ENCODE data around the gene NR2C2AP.

NR2C2AP gene

GRCh38 chr19:19211499-19212420, 8.5 kb upstream of the NR2C2AP start, which contains the start of gene NCAN:
TSS of gene NCAN (plus strand) at chr19:19211958. CDS start at chr19:19216954, 4,996 bp downstream.
- no peak for DNase-seq (ENCODE audit: low read depth)
- H3K4me3 ChIP-seq (ENCODE audit: control insufficient read depth, low read depth, low read length): no peak within 1 kb of the TSS

GRCh38 chr19:19209372-19209771, 6.2 kb upstream of the NR2C2AP start:
- no peak for DNase-seq (ENCODE audit: low read depth)
- TF ChIP-seq CTCF (conservative IDR thresholded peaks at IDR 0.05; ENCODE audit: control insufficient read depth, insufficient read depth, low read depth, low read length): no peak
- no peak overlapping the region for H3K4me3 ChIP-seq (ENCODE audit: control insufficient read depth, low read depth, low read length)

More at GRCh38 chr19:19211499-19212420, 8.5 kb upstream of the NR2C2AP start, which contains the start of gene NCAN:
- no peak for TF ChIP-seq CTCF (conservative IDR thresholded peaks at IDR 0.05; ENCODE audit: control insufficient read depth, insufficient read depth, low read depth, low read length)

GRCh38 chr19:19207637-19208572, 4.7 kb upstream of the NR2C2AP start:
- no peak overlapping the region for H3K4me3 ChIP-seq (ENCODE audit: control insufficient read depth, low read depth, low read length)
- TF ChIP-seq CTCF (conservative IDR thresholded peaks at IDR 0.05; ENCODE audit: control insufficient read depth, insufficient read depth, low read depth, low read length): no peak
- DNase-seq (ENCODE audit: low read depth): no peak

GRCh38 chr19:19206938-19207337, 3.7 kb upstream of the NR2C2AP start:
- DNase-seq (ENCODE audit: low read depth): no peak
- no peak overlapping the region for H3K4me3 ChIP-seq (ENCODE audit: control insufficient read depth, low read depth, low read length)
- no peak for TF ChIP-seq CTCF (conservative IDR thresholded peaks at IDR 0.05; ENCODE audit: control insufficient read depth, insufficient read depth, low read depth, low read length)

GRCh38 chr19:19205416-19206410, 2.5 kb upstream of the NR2C2AP start:
- no peak for DNase-seq (ENCODE audit: low read depth)
- no peak for TF ChIP-seq CTCF (conservative IDR thresholded peaks at IDR 0.05; ENCODE audit: control insufficient read depth, insufficient read depth, low read depth, low read length)
- H3K4me3 ChIP-seq (ENCODE audit: control insufficient read depth, low read depth, low read length): no peak overlapping the region
